HG02870 (cell line): ENCODE results near the gene CTDP1.
"Not testable (repeated sequence)": the region's sequence is repeated elsewhere in the genome, so short reads cannot be mapped to it uniquely, and the experiment has no call there.

Experiments
- ATAC-seq: cut with Tn5 transposase; IDR thresholded peaks from one replicate; pipeline ENCODE4 v1.9.1; 2021; ENCODE audit warnings: mild to moderate bottlenecking, moderate library complexity; ENCODE audit not compliant: unreplicated experiment

Gene CTDP1

DNA sequence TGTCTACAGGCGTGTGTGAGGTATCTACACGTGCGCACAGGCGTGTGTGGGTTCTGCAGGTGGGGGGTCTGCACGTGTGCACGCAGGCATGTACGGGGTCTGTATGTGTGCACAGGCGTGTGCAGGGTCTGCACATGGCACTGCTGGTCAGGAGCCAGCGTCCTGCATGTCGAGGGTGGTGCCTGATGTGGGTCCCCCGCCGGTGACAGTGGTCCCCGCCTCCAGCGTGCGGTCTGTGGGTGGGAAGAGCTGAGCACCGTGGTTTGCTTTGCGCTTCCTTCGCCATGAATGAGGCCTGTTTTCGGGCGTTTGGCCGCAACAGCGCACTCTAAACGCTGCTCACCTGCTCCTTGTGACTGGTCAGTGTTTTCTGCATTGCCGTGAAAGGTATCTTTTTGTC, 57.2 kb downstream of the CTDP1 start:
- no peak for ATAC-seq

- ATAC-seq: no peak
Observed at GRCh38 chr18:79737426-79737825, 57.8 kb downstream of the CTDP1 start.

- no peak for ATAC-seq
Observed at GRCh38 chr18:79738041-79738461, 58.4 kb downstream of the CTDP1 start.

DNA sequence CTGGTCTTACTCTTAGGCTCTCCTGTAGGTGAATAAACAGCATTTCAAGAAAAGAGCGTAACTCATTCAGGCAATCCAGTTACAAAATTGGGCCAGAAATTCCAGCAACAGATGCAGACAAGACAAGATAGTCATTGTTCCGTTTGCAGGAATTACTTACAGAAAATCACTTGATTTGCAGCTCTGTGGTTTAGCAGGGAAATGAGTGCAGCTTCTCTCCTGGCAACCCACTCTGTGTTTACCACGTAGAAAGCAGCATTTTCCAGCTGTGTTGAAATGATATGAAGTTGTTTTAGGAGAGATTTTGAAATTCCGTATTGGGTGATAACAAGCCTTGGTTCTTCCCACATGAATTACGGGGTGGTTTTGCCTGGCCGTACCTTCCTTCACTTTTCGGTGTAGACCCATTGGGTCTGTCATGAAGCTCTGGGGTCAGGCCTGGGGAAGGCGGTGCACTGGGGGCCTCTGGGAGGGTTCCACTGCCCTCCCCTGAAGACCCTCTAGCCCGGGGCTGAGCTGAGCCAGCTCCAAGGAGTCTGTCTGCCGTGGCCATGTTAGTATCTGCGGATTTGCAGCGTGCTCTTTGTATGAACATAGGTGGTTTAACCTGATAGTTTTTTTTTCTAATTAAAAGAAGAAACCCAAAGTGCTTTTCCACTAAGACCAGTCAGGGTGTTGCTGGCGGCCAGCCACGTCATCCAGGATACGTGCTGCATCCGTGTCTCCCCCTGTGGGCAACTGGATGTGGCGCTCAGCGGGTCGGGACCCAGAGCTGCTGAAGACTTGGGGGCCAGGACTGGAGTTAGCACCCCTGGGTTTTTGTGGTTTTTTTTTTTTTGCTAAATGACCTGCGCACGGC, 59.2 kb downstream of the CTDP1 start:
- ATAC-seq: no peak

- ATAC-seq: no peak
Observed at GRCh38 chr18:79739440-79739778, 59.8 kb downstream of the CTDP1 start.

DNA sequence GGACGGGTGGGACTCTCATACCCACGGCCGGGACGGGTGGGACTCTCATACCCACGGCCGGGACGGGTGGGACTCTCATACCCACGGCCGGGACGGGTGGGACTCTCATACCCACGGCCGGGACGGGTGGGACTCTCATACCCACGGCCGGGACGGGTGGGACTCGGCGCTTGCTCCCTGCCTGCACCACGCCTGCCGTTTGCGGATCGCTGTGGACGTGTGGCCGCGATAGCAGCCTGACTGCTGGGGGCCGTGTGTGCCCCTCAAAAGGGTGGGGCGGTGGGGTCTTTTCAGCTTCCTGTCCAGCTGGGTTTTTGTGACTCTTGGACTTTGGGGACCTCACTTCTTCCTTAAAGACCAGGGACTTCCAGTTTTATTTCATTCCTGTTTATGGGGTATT, 60.4 kb downstream of the CTDP1 start:
- not testable (repeated sequence) for ATAC-seq

DNA sequence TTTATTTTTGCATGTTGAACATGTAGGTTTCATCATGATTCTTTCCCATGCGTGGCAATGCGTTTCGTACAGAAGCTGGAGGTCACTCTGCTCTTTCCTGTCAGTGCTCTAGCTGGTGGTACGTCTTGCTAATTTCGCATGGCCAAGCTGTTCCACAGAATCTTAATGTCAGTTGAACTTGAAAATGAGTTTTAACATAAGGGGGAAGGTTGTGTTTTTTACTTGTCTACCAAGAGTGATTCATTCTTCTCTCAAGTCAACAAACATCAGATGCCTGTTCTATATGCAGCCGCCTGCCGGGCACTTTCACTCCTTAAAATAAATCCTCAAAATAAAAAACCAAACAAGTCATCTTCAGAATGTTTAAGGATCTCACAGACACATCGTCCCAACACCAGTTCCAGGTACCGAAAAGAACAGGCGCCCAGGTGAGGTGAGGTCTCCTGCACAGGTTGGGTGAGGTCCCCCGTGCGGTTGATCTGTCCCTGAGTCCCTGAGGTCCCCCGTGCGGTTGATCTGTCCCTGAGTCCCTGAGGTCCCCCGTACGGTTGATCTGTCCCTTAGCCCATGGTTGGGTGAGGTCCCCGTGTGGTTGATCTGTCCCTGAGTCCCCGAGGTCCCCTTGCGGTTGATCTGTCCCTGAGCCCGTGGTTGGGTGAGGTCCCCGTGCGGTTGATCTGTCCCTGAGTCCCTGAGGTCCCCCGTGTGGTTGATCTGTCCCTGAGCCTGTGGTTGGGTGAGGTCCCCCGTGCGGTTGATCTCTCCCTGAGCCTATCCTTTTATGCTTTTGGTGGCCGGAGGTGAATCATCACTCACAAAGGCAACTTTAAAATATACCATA, 61.1 kb downstream of the CTDP1 start:
- ATAC-seq: no peak

- ATAC-seq: no peak
Observed at GRCh38 chr18:79741362-79741700, 61.7 kb downstream of the CTDP1 start.

DNA sequence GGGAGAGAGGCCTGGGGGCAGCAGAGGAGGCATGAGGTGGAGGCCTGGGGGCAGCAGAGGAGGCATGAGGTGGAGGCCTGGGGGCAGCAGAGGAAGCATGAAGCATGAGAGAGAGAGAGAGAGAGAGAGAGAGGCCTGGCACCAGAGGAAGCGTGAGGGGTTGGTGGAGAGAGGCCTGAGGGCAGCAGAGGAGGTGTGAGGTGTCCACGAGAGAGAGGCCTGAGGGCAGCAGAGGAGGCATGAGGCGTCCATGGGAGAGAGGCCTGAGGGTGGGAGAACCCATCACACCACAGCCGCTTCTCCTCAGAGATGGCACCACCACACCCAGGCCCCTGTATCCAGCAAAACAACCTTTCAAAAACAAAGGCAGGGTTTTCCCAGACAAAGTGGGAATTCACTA, 62.5 kb downstream of the CTDP1 start:
- no peak for ATAC-seq

DNA sequence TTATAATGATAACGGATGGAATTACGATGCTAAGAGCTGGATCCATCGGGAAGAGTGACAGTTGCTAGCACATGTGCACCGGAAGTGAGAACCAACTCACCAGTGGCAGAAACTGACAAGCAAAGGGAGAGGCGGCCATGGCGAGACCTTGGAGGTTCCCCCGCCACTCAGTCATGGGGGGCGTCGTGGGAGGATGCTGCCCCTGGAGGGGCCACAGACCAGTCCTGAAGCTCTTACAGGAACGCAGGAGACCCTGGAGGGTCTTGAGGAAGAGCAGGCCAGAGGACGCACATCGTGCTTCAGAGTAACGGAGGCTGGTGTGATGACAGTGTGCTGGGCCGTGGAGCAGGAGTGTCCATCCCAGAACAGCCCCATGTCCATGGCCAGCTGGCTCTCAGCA, 65.0 kb downstream of the CTDP1 start:
- no peak for ATAC-seq

- no peak for ATAC-seq
Observed at GRCh38 chr18:79746730-79747129, 67.1 kb downstream of the CTDP1 start.

- ATAC-seq: no peak
Observed at GRCh38 chr18:79747156-79747845, 67.7 kb downstream of the CTDP1 start.

- no peak for ATAC-seq
Observed at GRCh38 chr18:79748321-79749180, 68.9 kb downstream of the CTDP1 start.

DNA sequence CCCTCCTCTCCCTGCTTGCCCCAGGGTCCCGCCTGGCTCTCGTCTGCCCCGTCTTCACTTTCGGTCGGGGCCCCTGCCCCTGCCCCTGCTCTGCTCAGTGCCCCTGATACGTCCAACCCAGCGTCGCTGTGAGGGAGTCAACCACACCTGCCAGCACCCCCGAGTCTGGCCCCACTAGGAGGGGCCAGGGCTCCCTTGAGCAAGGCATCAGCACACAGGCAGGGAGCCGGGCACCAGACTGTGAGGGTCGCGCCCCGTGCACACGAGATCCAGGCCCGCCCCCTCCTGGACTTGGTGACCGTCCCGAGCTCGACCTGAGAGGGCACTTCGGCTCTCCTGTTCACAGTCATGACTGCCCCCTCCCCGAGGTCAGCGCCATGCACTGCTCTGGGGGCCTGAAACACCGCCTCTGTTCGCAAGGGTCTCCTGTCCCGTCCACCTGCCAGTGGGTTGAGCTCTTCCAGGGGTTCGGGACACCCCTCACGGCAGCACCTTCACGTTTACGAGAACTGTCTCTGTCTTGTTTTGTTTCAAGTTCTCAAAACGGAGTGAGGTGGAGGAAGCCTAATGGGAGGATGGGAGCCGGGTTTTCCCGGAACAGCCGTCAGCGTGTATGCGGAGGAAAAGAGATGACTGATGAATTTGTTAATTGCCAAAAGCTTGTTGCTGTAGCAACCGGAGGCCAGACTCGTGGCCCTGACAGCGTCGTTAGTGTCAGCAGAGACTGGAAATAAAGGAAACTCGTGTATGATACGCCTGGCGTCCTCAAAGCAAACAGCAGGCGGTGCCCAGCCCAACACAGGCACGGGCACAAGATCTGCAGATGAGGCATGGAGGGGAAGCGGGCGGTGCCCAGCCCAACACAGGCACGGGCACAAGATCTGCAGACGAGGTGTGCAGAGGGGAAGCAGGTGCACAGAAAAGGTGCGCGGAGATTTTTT, 69.9 kb downstream of the CTDP1 start:
- no peak for ATAC-seq

DNA sequence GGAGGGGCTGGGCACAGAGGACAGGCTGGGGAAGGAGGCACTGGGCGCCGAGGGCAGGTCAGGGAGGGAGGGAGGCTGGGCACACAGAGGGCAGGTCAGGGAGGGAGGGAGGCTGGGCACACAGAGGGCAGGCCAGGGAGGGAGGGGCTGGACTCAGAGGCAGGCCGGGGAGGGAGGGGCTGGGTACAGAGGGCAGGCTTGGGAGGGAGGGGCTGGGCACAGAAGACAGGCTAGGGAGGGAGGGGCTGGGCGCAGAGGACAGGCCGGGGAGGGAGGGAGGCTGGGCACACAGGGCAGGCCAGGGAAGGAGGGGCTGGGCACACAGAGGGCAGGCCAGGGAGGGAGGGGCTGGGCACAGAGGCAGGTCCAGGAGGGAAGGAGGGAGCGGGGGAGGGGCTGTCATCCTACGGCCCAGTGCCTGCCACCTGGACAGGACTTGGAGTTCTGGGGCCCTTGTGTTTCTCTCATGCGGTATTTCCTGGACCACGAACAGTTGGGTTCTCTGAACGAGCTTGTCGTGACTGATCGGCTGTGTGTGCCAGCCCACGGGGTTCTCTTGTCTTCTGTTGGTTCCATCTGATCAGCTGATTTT, 71.5 kb downstream of the CTDP1 start:
- ATAC-seq: no peak

DNA sequence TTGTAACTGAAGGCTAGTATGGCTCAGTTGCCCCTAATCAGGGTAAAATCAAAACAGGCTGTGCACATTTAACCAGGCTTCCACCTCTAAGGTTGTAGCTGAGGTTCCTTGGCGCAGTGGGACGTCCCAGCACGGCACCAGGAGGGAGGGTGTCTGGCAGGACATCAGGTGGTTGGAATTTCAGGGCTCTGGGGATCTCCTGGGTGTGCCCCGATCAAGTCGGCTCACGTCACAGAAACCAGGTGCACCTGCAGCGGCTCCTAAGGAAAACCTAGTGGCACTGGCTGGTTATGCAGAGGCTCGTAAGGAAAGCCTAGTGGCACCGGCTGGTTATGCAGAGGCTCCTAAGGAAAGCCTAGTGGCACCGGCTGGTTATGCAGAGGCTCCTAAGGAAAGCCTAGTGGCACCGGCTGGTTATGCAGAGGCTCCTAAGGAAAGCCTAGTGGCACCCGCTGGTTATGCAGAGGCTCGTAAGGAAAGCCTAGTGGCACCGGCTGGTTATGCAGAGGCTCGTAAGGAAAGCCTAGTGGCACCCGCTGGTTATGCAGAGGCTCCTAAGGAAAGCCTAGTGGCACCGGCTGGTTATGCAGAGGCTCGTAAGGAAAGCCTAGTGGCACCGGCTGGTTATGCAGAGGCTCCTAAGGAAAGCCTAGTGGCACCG, 72.4 kb downstream of the CTDP1 start:
- ATAC-seq: not testable (repeated sequence)

DNA sequence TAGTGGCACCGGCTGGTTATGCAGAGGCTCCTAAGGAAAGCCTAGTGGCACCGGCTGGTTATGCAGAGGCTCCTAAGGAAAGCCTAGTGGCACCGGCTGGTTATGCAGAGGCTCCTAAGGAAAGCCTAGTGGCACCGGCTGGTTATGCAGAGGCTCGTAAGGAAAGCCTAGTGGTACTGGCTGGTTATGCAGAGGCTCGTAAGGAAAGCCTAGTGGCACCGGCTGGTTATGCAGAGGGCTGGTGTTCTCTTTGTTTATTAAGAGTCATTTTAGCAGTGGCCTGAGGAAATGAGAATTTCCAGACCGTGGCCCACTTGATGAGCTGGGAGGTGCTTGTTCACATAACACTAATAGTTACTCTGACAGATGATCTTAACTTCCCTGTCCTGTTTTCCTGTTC, 73.3 kb downstream of the CTDP1 start:
- not testable (repeated sequence) for ATAC-seq

DNA sequence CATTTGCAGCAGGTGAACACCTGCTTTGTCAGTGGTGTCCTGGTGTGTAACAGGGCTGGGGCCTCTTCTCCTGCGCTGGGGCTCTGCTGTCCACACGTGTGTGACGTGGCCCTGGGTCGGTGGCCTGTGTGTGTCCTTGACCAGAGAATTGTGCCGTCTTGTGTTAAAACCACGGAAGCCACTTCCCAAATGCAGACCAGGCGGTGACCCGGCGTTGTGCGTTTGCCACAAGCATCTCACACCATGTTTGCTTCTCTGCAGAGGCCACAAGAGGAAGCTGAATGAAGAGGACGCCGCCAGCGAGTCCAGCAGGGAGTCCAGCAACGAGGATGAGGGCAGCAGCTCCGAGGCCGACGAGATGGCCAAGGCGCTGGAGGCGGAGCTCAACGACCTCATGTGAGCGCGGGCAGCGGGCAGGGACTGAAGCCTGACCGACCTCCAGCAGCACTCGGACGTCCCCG, 73.8 kb downstream of the CTDP1 start:
- ATAC-seq: no peak
